Erythroblast (primary cell): ENCODE results near the gene DNAJB1.

ENCODE experiments used
- DNase-seq, 2 experiments: peaks; one replicate each; lab custom pipeline; 2025; lab: John Stamatoyannopoulos, UW
- GATA1 ChIP-seq: IDR thresholded peaks from 2 replicates; pipeline ENCODE4 v1.6.1; 2011; ENCODE audit warnings: low read depth, mild to moderate bottlenecking, control low read depth, low read length, moderate library complexity
- POLR2A ChIP-seq: IDR thresholded peaks from 2 replicates; pipeline ENCODE4 v1.6.1; 2011; ENCODE audit warnings: mild to moderate bottlenecking, low read length

The DNAJB1 gene

GRCh38 chr19:14482172-14482941, 35.8 kb downstream of the DNAJB1 start:
- TF ChIP-seq POLR2A, result no peak
- no peak for TF ChIP-seq GATA1
- peak; percentile 15 to 21 for DNase-seq

- no peak for TF ChIP-seq GATA1
- no peak for TF ChIP-seq POLR2A
- no peak for DNase-seq
Measured at GRCh38 chr19:14480700-14481079, 37.5 kb downstream of the DNAJB1 start.

GRCh38 chr19:14479975-14480699, 38.1 kb downstream of the DNAJB1 start:
- DNase-seq, result peak; percentile 57 to 77
- TF ChIP-seq GATA1 (no peak), POLR2A (no peak)

GRCh38 chr19:14479309-14479974, 38.8 kb downstream of the DNAJB1 start:
- no peak for DNase-seq
- TF ChIP-seq POLR2A (no peak), GATA1 (no peak)

- TF ChIP-seq GATA1 (no peak), POLR2A (no peak)
- DNase-seq, result no peak
Measured at GRCh38 chr19:14478113-14478545, 40.1 kb downstream of the DNAJB1 start.

- DNase-seq, result no peak
- TF ChIP-seq POLR2A, result no peak
- TF ChIP-seq GATA1, result no peak
Measured at GRCh38 chr19:14477418-14478112, 40.6 kb downstream of the DNAJB1 start.

GRCh38 chr19:14476673-14477401, 41.4 kb downstream of the DNAJB1 start:
- TF ChIP-seq POLR2A (no peak), GATA1 (no peak)
- DNase-seq, result peak; percentile 57 to 77

GRCh38 chr19:14476327-14476672, 41.9 kb downstream of the DNAJB1 start:
- TF ChIP-seq GATA1 (no peak), POLR2A (no peak)
- no peak for DNase-seq

GRCh38 chr19:14475251-14476073, 42.7 kb downstream of the DNAJB1 start, which contains the start of gene PTGER1:
Gene PTGER1 (minus strand): TSS chr19:14475354. CDS start chr19:14474320, 1,034 bp downstream.
- peak; percentile 22 to 42 for DNase-seq
- no peak for TF ChIP-seq GATA1
- no peak for TF ChIP-seq POLR2A

- no peak for DNase-seq
- TF ChIP-seq POLR2A, result no peak
- no peak for TF ChIP-seq GATA1
Measured at GRCh38 chr19:14474827-14475226, 43.4 kb downstream of the DNAJB1 start.

- TF ChIP-seq GATA1, result no peak
- TF ChIP-seq POLR2A, result no peak
Measured at GRCh38 chr19:14473978-14474578, 44.1 kb downstream of the DNAJB1 start.

More at GRCh38 chr19:14473978-14474578, 44.1 kb downstream of the DNAJB1 start:
- no peak for DNase-seq
